Effector memory CD8-positive, alpha-beta T cell (primary cell): ENCODE results near the gene PSMB7.
A peak's percentile ranks its signal among the peaks of the same experiment; 100 is the strongest.

Experiments used
- ATAC-seq: fragments of 150-1000 bp; cut with Tn5 transposase; replicated peaks from 2 replicates; pipeline ENCODE4 v1.10.0; 2021; ENCODE audit warnings: mild to moderate bottlenecking, moderate library complexity
- DNase-seq, 3 experiments: peaks; one replicate each; pipeline ENCODE4 v3.0.0; 2021
- H3K27ac Mint-ChIP-seq, 2 donors: one replicate each; pipeline ENCODE4 v1.8.0; 2022; ENCODE audit warnings: mild to moderate bottlenecking in 2 of 2, mixed read lengths in 2 of 2, moderate library complexity in 2 of 2
- H3K27me3 Mint-ChIP-seq, 2 donors: one replicate each; pipeline ENCODE4 v1.8.0; 2022; ENCODE audit warnings: mixed read lengths in 2 of 2
- H3K36me3 Mint-ChIP-seq: one replicate; pipeline ENCODE4 v1.8.0; 2022; ENCODE audit warnings: mild to moderate bottlenecking, moderate library complexity, mixed read lengths; ENCODE audit not compliant: insufficient read depth
- H3K4me1 Mint-ChIP-seq, 2 donors: one replicate each; pipeline ENCODE4 v1.8.0; 2022; ENCODE audit warnings: low read depth in 2 of 2, mixed read lengths in 2 of 2
- H3K4me3 Mint-ChIP-seq, 2 donors: one replicate each; pipeline ENCODE4 v1.8.0; 2022; ENCODE audit warnings: mild to moderate bottlenecking in 2 of 2, mixed read lengths in 2 of 2, moderate library complexity in 2 of 2
- H3K9me3 Mint-ChIP-seq, 2 donors: one replicate each; pipeline ENCODE4 v1.8.0; 2022; ENCODE audit warnings: mixed read lengths in 2 of 2

PSMB7 gene

DNA sequence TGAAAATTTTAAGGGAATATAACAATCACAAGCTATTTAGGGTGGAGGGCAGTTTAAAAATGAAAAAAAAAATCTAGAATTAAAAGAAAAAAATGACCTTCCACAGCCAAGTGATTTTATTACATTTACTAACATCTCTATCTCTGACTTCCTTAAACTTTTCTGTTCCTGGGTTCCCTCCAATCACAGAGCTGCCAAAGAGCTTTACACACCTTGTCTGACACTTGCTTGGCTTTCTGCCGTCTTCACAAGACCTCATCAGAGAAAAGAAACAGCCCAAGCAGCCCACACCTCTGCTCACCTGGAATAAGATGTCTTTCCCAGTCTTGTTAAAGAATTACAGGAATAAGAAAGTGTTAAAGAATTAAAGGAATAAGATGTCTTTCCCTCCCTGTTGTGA is 38.9 kb downstream of the PSMB7 start:
- Mint-ChIP-seq H3K36me3 (peaks cover 20% of the 10 kb centered on the region), H3K27me3 (no peaks in the 10 kb centered on the region), H3K27ac (no peak overlapping the region), H3K9me3 (no peaks in the 10 kb centered on the region), H3K4me1 (peaks cover 24 to 46% of the 10 kb centered on the region in 2 donors), H3K4me3 (no peak overlapping the region)
- ATAC-seq (no peak), DNase-seq (no peak)

DNA sequence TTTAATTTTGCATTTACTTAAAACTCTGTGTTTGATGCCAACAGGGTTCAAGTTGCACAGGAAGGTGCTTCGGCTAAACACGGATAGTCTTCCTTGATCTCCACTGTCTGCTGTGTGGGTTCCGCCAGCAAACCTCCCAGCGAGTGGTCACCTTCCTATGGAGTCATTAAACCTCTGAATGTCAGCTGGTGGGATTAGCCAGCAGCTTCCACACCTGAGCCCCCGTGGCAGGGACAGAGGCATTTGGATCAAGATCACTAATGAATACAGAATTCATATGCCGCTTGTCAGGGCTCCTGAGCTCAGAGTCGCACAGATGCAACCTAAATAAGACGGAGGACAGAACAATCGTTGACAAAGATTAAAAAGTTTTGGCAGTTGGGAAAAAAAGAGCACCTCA is 39.5 kb downstream of the PSMB7 start:
- H3K4me1 Mint-ChIP-seq, result peaks cover 24 to 48% of the 10 kb centered on the region in 2 donors
- no peak overlapping the region for H3K27ac Mint-ChIP-seq
- H3K27me3 Mint-ChIP-seq, result no peaks in the 10 kb centered on the region
- no peak overlapping the region for H3K4me3 Mint-ChIP-seq
- DNase-seq, result no peak
- no peaks in the 10 kb centered on the region for H3K9me3 Mint-ChIP-seq
- H3K36me3 Mint-ChIP-seq, result peaks cover 21% of the 10 kb centered on the region
- ATAC-seq, result no peak

DNA sequence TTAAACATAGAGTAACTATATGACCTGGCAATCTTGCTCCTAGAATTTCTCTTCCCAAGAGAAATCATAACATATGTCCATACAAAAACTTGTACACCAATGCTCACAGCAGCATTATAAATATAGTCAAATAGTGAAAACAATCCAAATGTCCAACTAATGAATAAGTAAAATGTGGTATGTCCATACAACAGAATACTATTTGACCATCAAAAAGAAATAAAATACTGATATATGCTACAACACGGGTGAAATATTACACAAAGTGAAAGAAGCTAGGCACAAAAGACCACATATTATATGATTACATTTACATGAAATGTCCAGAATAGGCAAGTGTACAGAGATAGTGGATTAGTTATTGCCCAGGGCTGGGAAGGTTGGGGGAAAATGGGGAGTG is 41.4 kb downstream of the PSMB7 start:
- Mint-ChIP-seq H3K36me3 (peaks cover 12% of the 10 kb centered on the region), H3K4me1 (peaks cover 32 to 50% of the 10 kb centered on the region in 2 donors), H3K27ac (no peak overlapping the region), H3K4me3 (no peak overlapping the region), H3K9me3 (no peaks in the 10 kb centered on the region), H3K27me3 (no peaks in the 10 kb centered on the region)
- ATAC-seq, result no peak
- no peak for DNase-seq

GRCh38 chr9:124373386-124373785 is 41.9 kb downstream of the PSMB7 start:
- Mint-ChIP-seq H3K9me3 (no peaks in the 10 kb centered on the region), H3K27me3 (no peaks in the 10 kb centered on the region), H3K4me3 (no peak overlapping the region), H3K27ac (peak overlapping the region in 1 of 2 donors; percentile 22), H3K36me3 (peaks cover 12% of the 10 kb centered on the region), H3K4me1 (peaks cover 34 to 55% of the 10 kb centered on the region in 2 donors)
- DNase-seq, result no peak
- no peak for ATAC-seq

- Mint-ChIP-seq H3K4me3 (no peak overlapping the region), H3K27ac (peak overlapping the region in 1 of 2 donors; percentile 13), H3K27me3 (no peaks in the 10 kb centered on the region), H3K9me3 (no peaks in the 10 kb centered on the region), H3K4me1 (peaks cover 33 to 60% of the 10 kb centered on the region in 2 donors), H3K36me3 (peaks cover 12% of the 10 kb centered on the region)
- ATAC-seq (no peak), DNase-seq (no peak)
Measured at GRCh38 chr9:124372038-124372437, 43.2 kb downstream of the PSMB7 start.

DNA sequence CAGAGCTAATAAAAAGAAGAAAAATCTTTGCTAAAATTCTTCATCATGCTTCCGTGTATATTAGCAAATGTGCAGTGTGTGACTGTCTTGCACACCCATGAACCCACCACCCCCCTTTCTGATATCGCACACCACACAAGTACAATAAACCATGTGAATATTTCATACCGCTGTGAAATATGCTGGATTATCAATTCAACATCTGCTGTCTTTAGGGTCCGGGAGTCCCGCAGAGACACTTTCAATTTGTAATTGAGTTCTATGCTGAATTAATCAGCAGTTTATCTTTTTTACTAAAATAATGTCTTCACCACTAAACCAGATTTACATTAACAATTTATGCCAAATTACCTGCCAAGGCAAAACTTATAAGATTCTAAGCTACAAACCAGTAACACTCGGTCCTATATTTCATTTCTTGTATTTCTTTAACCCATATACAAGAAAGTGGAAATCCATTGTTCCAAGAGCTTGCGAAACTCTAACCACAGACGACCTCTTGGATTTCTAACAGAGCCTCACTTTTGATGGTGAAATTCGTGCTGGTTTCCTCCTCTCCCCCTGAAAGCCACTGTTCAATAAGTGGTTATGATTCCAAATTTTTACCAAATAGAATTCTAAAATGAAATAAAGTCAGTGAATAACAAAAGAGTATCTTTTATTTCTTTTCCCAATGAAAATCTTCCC is 44.2 kb downstream of the PSMB7 start:
- DNase-seq (no peak), ATAC-seq (no peak)
- H3K9me3 Mint-ChIP-seq, result no peaks in the 10 kb centered on the region
- H3K4me3 Mint-ChIP-seq, result no peak overlapping the region
- H3K27me3 Mint-ChIP-seq, result no peaks in the 10 kb centered on the region
- H3K27ac Mint-ChIP-seq, result peak overlapping the region in 1 of 2 donors; percentile 13
- H3K4me1 Mint-ChIP-seq, result peaks cover 36 to 58% of the 10 kb centered on the region in 2 donors
- peaks cover 16% of the 10 kb centered on the region for H3K36me3 Mint-ChIP-seq

- no peak overlapping the region for H3K4me3 Mint-ChIP-seq
- H3K27ac Mint-ChIP-seq, result peak overlapping the region; percentile 28 to 36
- DNase-seq (no peak), ATAC-seq (no peak)
- H3K9me3 Mint-ChIP-seq, result no peaks in the 10 kb centered on the region
- peaks cover 8% of the 10 kb centered on the region for H3K36me3 Mint-ChIP-seq
- no peaks in the 10 kb centered on the region for H3K27me3 Mint-ChIP-seq
- H3K4me1 Mint-ChIP-seq, result peaks cover 38 to 69% of the 10 kb centered on the region in 2 donors
Measured at GRCh38 chr9:124369231-124369797, 45.9 kb downstream of the PSMB7 start.

- Mint-ChIP-seq H3K27ac (peak overlapping the region; percentile 28 to 36), H3K4me3 (no peak overlapping the region), H3K36me3 (peaks cover 10% of the 10 kb centered on the region), H3K9me3 (no peaks in the 10 kb centered on the region), H3K4me1 (peaks cover 39 to 67% of the 10 kb centered on the region in 2 donors), H3K27me3 (no peaks in the 10 kb centered on the region)
- no peak for ATAC-seq
- DNase-seq, result no peak
Measured at GRCh38 chr9:124368692-124369091, 46.5 kb downstream of the PSMB7 start.

GRCh38 chr9:124366476-124367220 is 48.6 kb downstream of the PSMB7 start:
- ATAC-seq, result no peak
- Mint-ChIP-seq H3K4me3 (no peak overlapping the region), H3K27me3 (no peaks in the 10 kb centered on the region), H3K4me1 (peaks cover 32 to 57% of the 10 kb centered on the region in 2 donors), H3K36me3 (peaks cover 18% of the 10 kb centered on the region), H3K27ac (peak overlapping the region in 1 of 2 donors; percentile 56), H3K9me3 (no peaks in the 10 kb centered on the region)
- DNase-seq, result no peak

- peak overlapping the region in 1 of 2 donors; percentile 83 for H3K27ac Mint-ChIP-seq
Measured at GRCh38 chr9:124365036-124365435, 50.2 kb downstream of the PSMB7 start.

DNA sequence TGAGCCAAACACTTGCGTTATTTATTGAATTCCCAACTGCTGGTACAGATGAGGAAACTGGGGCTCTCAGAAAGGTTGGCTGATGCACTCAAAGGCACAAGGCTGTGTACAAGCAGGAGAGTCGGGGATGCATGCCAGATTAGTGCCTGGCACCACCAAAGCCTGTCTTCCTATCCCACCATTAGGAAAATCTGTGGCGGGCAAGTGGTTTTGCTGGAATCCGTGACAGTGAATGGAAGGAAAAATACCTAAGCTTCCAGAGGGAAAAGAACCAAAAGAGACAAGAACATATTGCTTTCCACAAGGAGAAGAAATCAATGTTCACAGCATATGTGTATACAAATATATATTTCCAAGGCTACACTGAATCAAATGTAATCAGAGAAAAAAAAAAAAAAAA is 51.1 kb downstream of the PSMB7 start:
- no peak for ATAC-seq
- Mint-ChIP-seq H3K27ac (peak overlapping the region in 1 of 2 donors; percentile 9), H3K4me1 (peaks cover 36 to 58% of the 10 kb centered on the region in 2 donors), H3K9me3 (no peaks in the 10 kb centered on the region), H3K4me3 (no peak overlapping the region), H3K27me3 (no peaks in the 10 kb centered on the region), H3K36me3 (peaks cover 15% of the 10 kb centered on the region)
- DNase-seq, result no peak

More at GRCh38 chr9:124365036-124365435, 50.2 kb downstream of the PSMB7 start:
- ATAC-seq (no peak), DNase-seq (no peak)
- no peaks in the 10 kb centered on the region for H3K27me3 Mint-ChIP-seq
- H3K4me3 Mint-ChIP-seq, result no peak overlapping the region
- peaks cover 37 to 59% of the 10 kb centered on the region in 2 donors for H3K4me1 Mint-ChIP-seq
- no peaks in the 10 kb centered on the region for H3K9me3 Mint-ChIP-seq
- peaks cover 15% of the 10 kb centered on the region for H3K36me3 Mint-ChIP-seq

GRCh38 chr9:124363326-124364096 is 51.7 kb downstream of the PSMB7 start:
- no peaks in the 10 kb centered on the region for H3K27me3 Mint-ChIP-seq
- peak overlapping the region; percentile 9 to 46 for H3K27ac Mint-ChIP-seq
- H3K4me1 Mint-ChIP-seq, result peaks cover 36 to 56% of the 10 kb centered on the region in 2 donors
- DNase-seq, result no peak
- no peak overlapping the region for H3K4me3 Mint-ChIP-seq
- peaks cover 15% of the 10 kb centered on the region for H3K36me3 Mint-ChIP-seq
- ATAC-seq, result no peak
- H3K9me3 Mint-ChIP-seq, result no peaks in the 10 kb centered on the region

GRCh38 chr9:124361128-124361527 is 54.1 kb downstream of the PSMB7 start:
- DNase-seq (no peak), ATAC-seq (no peak)
- Mint-ChIP-seq H3K36me3 (peaks cover 15% of the 10 kb centered on the region), H3K27me3 (no peaks in the 10 kb centered on the region), H3K27ac (peak overlapping the region in 1 of 2 donors; percentile 46), H3K4me3 (no peak overlapping the region), H3K4me1 (peaks cover 33 to 47% of the 10 kb centered on the region in 2 donors), H3K9me3 (no peaks in the 10 kb centered on the region)
